ENCODE data around the gene PTPRH.

Gene PTPRH

GRCh38 chr19:55199620-55200204, 9.6 kb downstream of the PTPRH start:
- H3K4me1 Mint-ChIP-seq, result no peaks in the 10 kb centered on the region
- no peak overlapping the region for H3K27ac Mint-ChIP-seq
- no peaks in the 10 kb centered on the region for H3K36me3 Mint-ChIP-seq (ENCODE audit: low read depth)
- H3K4me3 Mint-ChIP-seq, result no peak overlapping the region
- H3K9me3 Mint-ChIP-seq, result no peaks in the 10 kb centered on the region
- TF ChIP-seq CTCF (IDR thresholded peaks at IDR 0.05; ENCODE audit: unreplicated experiment in 3 of 3), result no peak
- H3K27me3 Mint-ChIP-seq (ENCODE audit: low read depth), result peaks cover 20% of the 10 kb centered on the region

GRCh38 chr19:55198651-55199050, 10.7 kb downstream of the PTPRH start:
- Mint-ChIP-seq H3K4me3 (no peak overlapping the region), H3K4me1 (no peaks in the 10 kb centered on the region), H3K36me3 (ENCODE audit: low read depth) (no peaks in the 10 kb centered on the region), H3K27me3 (ENCODE audit: low read depth) (peaks cover 22% of the 10 kb centered on the region), H3K9me3 (no peaks in the 10 kb centered on the region), H3K27ac (no peak overlapping the region)
- no peak for TF ChIP-seq CTCF (IDR thresholded peaks at IDR 0.05; ENCODE audit: unreplicated experiment in 3 of 3)

- H3K4me1 Mint-ChIP-seq, result no peaks in the 10 kb centered on the region
- H3K9me3 Mint-ChIP-seq, result no peaks in the 10 kb centered on the region
- no peak for TF ChIP-seq CTCF (IDR thresholded peaks at IDR 0.05; ENCODE audit: unreplicated experiment in 3 of 3)
- H3K36me3 Mint-ChIP-seq (ENCODE audit: low read depth), result no peaks in the 10 kb centered on the region
- H3K4me3 Mint-ChIP-seq, result no peak overlapping the region
- peaks cover 23% of the 10 kb centered on the region for H3K27me3 Mint-ChIP-seq (ENCODE audit: low read depth)
- H3K27ac Mint-ChIP-seq, result no peak overlapping the region
These were observed 11.8 kb downstream of the PTPRH start for GRCh38 chr19:55197528-55197927.

DNA sequence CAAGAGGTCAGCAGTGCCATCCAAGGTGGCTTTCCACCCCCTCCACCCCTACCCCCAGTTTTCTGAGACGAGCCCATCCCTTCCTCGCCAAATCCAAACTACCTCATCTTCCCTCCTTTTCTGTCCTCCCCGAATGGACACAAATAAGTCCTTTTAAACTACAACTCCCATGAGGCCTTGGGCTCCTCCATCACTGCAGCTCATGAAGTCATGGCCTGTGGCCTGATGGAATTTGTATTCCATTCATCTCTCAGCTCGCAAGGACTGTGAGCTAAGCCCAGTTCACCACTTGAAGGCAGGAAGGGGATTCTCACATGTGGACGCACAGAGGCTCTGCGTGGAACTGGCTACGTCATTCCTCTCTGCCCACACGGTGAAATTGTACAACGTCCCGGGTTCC, 12.5 kb downstream of the PTPRH start:
- Mint-ChIP-seq H3K9me3 (no peaks in the 10 kb centered on the region), H3K4me3 (no peak overlapping the region), H3K36me3 (ENCODE audit: low read depth) (no peaks in the 10 kb centered on the region), H3K27me3 (ENCODE audit: low read depth) (peaks cover 28% of the 10 kb centered on the region), H3K27ac (no peak overlapping the region), H3K4me1 (no peaks in the 10 kb centered on the region)
- no peak for TF ChIP-seq CTCF (IDR thresholded peaks at IDR 0.05; ENCODE audit: unreplicated experiment in 3 of 3)

DNA sequence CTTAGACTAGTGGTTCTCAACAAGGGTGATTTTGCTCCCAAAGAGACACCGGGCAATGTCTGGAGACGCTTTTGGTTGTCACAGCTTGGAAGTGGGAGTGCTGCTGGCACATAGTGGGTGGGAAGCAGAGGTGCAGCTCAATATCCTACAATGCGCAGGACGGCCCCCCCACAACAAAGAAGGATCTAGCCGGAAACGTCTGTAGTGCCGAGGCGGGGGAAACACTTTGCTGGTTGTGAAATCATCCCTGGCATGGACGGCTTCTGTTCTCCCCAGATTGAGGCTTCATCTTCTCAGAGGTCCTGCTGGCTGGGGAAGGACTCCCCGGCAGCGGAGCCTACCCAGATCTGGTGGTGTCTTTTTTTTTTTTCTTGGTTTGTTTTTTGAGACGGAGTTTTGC, 15.8 kb downstream of the PTPRH start:
- no peak overlapping the region for H3K27ac Mint-ChIP-seq
- no peaks in the 10 kb centered on the region for H3K36me3 Mint-ChIP-seq (ENCODE audit: low read depth)
- H3K4me1 Mint-ChIP-seq, result no peaks in the 10 kb centered on the region
- H3K27me3 Mint-ChIP-seq (ENCODE audit: low read depth), result peaks cover 40% of the 10 kb centered on the region
- no peak overlapping the region for H3K4me3 Mint-ChIP-seq
- TF ChIP-seq CTCF (IDR thresholded peaks at IDR 0.05; ENCODE audit: unreplicated experiment in 3 of 3), result no peak
- no peaks in the 10 kb centered on the region for H3K9me3 Mint-ChIP-seq

DNA sequence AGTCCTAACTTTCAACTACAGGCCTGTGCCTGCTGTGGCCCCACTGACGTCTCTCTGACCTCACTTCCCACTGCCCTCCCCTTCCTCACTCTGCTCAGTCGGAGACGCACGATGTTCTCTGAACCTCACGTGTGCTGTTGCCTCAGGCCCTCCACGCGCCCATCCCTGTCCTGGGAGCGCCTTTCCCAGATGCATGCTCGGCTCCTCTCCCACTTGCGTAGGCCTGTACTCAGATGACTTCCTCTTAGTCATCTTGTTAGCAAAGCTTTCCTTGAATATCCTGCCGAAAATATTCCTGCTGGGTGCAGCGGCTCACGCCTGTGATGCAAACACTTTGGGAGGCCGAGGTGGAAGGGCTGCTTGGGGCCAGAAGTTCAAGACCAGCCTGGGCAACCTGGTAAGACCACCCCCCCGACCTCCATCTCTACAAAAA, 19.9 kb downstream of the PTPRH start:
- TF ChIP-seq CTCF (IDR thresholded peaks at IDR 0.05; ENCODE audit: unreplicated experiment in 3 of 3), result no peak
- Mint-ChIP-seq H3K4me3 (no peak overlapping the region), H3K9me3 (no peaks in the 10 kb centered on the region), H3K36me3 (ENCODE audit: low read depth) (no peaks in the 10 kb centered on the region), H3K4me1 (no peaks in the 10 kb centered on the region), H3K27ac (no peak overlapping the region), H3K27me3 (ENCODE audit: low read depth) (peaks cover 55% of the 10 kb centered on the region)

All from nephron (organoid).